Fibroblast of villous mesenchyme (primary cell): ENCODE data around the gene DNAH3. TPM values are rescaled to one million over a fixed set of nuclear protein-coding genes. Genes with fewer than 3 reads are reported as not detected.
"Not testable (repeated sequence)": the region's sequence is repeated elsewhere in the genome, so short reads cannot be mapped to it uniquely, and the experiment has no call there.

Experiments
- DNase-seq: peaks from one replicate; pipeline ENCODE4 v3.0.0-alpha.2; 2010; ENCODE audit warnings: low read depth
- H3K4me3 ChIP-seq: 2 replicates; pipeline ENCODE4 v1.5.1; 2011; ENCODE audit warnings: low read depth, mild to moderate bottlenecking, low read length
- CTCF ChIP-seq: IDR thresholded peaks from 2 replicates; pipeline ENCODE4 v1.5.1; 2012; ENCODE audit warnings: low read depth, mild to moderate bottlenecking, low read length; ENCODE audit not compliant: insufficient read depth
- total RNA-seq: library from RNA; depleted of rRNA; stranded (reverse); fragments of >200 nt; gene quantifications from 2 replicates; pipeline ENCODE4 v1.2.3, GENCODE V29; 2012

The DNAH3 gene
- total RNA-seq, 1 donor: under 0.01 TPM

GRCh38 chr16:21117567-21117966 is 33.1 kb downstream of the DNAH3 start:
- DNase-seq: no peak
- H3K4me3 ChIP-seq: no peak overlapping the region
- no peak for TF ChIP-seq CTCF

DNA sequence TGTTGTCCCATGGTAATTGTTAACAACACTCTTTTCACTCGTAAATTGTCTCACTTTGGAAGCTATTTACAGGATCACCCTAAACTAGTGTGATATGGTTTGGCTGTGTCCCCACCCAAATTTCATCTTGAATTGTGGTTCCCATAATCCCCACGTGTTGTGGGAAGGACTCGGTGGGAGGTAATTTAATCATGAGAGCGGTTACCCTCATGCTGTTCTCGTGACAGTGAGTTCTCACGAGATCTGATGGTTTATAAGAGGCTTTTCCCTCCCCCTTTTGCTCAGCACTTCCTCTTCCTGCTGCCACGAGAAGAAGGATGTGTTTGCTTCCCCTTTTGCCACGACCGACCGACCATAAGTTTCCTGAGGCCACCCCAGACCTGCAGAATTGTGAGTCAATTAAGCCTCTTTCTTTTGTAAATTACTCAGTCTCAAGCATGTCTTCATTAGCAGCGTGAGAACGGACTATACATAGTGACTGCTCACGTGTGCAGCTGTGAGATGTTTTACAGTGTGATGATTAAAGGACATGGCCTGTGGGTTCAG is 34.4 kb downstream of the DNAH3 start:
- TF ChIP-seq CTCF: no peak
- no peak overlapping the region for H3K4me3 ChIP-seq
- DNase-seq: no peak

DNA sequence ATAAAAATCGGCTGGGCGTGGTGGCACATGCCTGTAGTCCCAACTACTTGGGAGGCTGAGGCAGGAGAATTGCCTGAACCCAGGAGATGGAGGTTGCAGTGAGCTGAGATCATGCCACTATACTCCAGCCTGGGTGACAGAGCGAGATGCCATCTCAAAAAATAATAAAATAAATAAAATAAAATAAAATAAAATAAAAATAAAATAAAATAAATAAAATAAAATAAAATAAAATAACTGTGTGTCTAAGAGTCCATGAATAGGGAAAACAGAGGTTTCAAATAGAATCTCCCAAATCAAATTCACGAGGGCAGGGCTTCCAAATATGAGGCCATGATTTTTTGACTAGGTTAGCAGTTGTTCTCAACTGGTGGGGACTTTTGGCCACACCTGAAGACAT is 35.1 kb downstream of the DNAH3 start:
- DNase-seq, H3K4me3 ChIP-seq: not testable (repeated sequence)

GRCh38 chr16:21103941-21104860 is 46.4 kb downstream of the DNAH3 start:
- TF ChIP-seq CTCF: no peak
- no peak overlapping the region for H3K4me3 ChIP-seq
- DNase-seq: peak; percentile 21

DNA sequence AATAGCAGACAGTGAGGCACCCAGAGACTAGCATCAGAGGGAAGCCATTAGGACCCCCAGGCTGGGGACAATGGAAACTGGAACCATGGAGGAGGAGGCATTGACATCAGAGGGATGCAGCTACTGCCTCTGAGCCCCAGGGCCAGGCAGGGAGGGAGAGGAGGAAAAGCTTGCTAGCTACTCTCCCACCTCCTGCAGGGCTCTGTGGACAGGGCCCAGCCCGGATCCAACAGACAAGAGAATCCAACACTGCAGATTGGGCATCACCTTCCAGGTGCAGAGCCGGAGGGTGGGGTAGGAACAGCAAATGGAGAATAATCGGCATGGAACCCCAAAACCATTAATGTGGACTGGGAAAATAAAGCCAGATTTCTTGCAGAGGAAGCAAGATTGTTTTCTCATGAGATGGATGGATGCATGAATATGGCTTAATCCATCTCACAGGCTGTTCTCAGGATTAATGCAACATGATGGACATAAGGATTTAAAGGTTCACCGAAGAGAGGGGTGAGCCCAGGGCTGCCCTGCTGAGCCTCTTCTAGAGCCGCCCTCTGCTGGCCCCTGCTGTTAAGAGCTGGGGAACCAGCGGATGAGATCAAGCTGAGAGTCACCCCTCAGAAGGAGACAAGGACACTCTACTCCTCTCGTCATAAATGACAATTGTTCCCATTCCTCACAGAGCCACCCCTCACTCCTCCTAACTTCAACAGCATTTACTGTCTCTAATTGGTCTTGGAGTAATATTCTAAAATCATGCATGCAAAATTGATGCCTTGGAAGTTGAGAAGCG is 48.8 kb downstream of the DNAH3 start:
- peak; percentile 47 for TF ChIP-seq CTCF
- DNase-seq: peak; percentile 23
- no peak overlapping the region for H3K4me3 ChIP-seq

DNA sequence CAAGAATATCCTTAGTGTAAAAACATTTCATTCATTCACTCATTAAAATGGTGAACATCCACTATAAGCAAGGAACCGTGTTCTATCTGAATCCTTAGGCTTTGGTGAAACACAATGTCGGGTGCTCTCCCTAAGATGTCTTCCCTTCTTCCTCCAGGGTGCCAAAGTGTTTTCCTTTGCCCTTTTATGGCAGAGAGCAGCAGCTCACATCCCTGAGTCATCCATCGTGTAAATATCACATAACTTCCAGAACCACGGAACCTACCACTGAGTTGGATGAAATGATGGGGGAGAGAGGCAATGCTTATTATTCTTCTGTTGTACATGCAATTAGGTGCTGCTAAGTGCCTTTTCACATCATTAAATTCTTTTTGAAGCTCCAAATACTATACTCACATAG is 50.2 kb downstream of the DNAH3 start:
- DNase-seq: peak; percentile 60
- no peak for TF ChIP-seq CTCF
- no peak overlapping the region for H3K4me3 ChIP-seq

- no peak for TF ChIP-seq CTCF
- peak; percentile 8 for DNase-seq
- no peak overlapping the region for H3K4me3 ChIP-seq
Observed at GRCh38 chr16:21097151-21097550, 53.5 kb downstream of the DNAH3 start.

DNA sequence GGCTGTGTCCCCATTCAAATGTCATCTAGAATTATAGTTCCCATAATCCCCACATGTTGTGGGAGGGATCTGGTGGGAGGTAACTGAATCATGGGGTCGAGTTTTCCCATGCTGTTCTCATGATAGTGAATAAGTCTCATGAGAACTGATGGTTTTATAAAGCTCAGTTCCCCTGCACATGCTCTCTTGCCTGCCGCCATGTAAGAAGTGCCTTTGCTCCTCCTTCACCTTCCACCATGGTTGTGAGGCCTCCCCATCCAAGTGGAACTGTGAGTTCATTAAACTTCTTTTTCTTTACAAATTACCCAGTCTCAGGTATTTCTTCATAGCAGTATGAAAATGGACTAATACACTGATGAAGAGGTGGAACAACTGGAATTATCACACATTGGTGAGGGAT is 55.9 kb downstream of the DNAH3 start:
- not testable (repeated sequence) for H3K4me3 ChIP-seq, DNase-seq
